Ramos (cell line): Measurements from ENCODE around the gene MAP3K19.
"Not testable (repeated sequence)": the region's sequence is repeated elsewhere in the genome, so short reads cannot be mapped to it uniquely, and the experiment has no call there.

Source experiments
- in situ Hi-C: fragments of 300-500 bp; cut with MboI; formaldehyde crosslinking; loops from one replicate; pipeline ENCODE4 v1.14.3; 2022; ENCODE audit warnings: low sequenced_read_pairs; ENCODE audit not compliant: unreplicated experiment

MAP3K19 gene, protein sequence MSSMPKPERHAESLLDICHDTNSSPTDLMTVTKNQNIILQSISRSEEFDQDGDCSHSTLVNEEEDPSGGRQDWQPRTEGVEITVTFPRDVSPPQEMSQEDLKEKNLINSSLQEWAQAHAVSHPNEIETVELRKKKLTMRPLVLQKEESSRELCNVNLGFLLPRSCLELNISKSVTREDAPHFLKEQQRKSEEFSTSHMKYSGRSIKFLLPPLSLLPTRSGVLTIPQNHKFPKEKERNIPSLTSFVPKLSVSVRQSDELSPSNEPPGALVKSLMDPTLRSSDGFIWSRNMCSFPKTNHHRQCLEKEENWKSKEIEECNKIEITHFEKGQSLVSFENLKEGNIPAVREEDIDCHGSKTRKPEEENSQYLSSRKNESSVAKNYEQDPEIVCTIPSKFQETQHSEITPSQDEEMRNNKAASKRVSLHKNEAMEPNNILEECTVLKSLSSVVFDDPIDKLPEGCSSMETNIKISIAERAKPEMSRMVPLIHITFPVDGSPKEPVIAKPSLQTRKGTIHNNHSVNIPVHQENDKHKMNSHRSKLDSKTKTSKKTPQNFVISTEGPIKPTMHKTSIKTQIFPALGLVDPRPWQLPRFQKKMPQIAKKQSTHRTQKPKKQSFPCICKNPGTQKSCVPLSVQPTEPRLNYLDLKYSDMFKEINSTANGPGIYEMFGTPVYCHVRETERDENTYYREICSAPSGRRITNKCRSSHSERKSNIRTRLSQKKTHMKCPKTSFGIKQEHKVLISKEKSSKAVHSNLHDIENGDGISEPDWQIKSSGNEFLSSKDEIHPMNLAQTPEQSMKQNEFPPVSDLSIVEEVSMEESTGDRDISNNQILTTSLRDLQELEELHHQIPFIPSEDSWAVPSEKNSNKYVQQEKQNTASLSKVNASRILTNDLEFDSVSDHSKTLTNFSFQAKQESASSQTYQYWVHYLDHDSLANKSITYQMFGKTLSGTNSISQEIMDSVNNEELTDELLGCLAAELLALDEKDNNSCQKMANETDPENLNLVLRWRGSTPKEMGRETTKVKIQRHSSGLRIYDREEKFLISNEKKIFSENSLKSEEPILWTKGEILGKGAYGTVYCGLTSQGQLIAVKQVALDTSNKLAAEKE (N-terminal part only)

DNA sequence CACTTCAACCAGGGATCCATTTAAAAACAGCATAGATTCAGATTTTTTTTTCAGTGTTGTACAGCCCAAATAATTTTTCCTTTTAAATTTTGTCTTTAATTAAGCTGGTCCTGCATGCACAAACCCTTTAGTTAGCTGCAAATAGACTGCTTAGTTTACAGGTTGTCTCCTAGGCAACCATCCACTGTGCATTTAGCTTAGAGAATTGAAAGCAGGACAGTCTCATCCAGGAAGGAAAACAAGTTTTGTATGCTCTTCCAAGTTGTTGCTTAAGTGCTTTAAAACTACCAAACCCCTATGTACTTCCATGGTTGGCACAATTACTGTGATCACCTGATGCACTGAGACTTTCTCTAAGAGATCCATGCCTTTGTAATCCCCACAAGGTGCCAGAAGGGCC is at the start of gene MAP3K19:
MAP3K19 (minus strand) TSS at position 148 of the 400 bp plus-strand sequence. CDS start 22,800 bp downstream, outside the sequence.
- in situ Hi-C loops, result no loop called here

- in situ Hi-C loops, result no loop called here
These were observed 49.6 kb upstream of the MAP3K19 start for GRCh38 chr2:135096665-135097446.

GRCh38 chr2:135095591-135095990 is 48.3 kb upstream of the MAP3K19 start:
- in situ Hi-C loops, result no loop called here

DNA sequence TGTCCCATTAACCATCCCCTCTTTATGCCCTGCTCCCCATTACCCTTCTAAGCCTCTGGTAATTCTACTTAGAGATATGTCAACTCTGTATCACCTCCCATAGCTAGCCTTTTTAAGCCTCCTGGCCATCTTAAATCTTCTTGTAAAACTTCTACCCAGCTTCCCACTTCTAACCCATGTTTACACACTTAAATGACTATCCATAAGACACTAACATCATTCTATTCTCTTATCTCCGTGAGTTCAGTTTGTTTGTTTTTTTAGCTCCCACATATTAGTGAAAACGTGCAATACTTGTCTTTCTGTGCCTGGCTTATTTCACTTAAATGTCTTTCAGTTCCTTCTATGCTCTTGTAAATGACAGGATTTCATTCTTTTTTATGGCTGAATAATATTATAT is 47.3 kb upstream of the MAP3K19 start:
- in situ Hi-C loops, result no loop called here

DNA sequence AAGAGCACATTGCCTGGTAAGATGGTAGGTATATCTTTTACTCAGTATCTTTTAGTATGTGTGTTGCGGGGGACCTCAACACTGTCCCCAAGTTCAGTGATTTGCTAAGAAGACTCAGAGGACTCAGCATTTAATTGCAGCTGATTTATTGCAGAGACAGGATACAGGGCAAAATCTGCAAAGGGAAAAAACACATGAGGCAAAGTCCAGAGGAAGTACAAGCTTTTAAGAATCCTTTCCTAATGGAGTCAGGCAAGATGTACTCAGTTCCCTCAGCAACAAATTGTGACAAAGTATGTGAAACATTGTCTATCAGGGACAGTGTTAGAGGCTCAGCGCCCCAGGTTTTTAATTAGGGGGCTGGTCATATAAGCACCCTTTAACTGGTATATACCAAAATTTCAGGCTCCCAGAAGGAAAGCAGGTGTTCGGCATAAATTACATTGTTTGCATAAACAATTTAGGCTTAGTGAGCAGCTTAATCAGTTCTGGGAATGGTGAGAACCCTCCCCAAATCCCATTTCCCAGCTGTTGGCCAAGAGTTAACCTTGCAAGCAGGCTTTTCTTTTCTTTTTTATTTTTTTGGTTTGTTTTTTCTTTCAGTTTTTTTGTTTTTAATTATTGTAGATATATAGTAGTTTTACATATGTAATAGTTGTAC is 46.6 kb upstream of the MAP3K19 start:
- in situ Hi-C loops, result no loop called here

DNA sequence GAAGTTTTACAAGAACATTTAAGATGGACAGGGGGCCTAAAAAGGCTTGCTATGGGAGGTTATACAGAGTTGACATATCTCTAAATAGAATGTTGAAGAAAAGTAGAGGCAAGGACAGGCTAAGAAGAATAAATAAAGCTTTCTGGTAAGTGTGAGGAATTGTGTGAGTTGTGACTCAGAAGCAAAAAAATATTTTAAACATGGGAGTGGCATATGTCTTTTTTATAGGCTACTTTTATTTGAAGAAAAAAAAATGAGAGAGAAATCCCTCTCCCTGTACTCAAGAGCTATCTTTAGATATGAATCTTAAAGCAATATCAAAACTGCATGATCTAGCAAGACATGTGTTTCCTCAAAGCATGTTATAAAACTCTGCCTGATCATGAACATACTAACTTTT is 45.9 kb upstream of the MAP3K19 start:
- in situ Hi-C loops, result no loop called here

DNA sequence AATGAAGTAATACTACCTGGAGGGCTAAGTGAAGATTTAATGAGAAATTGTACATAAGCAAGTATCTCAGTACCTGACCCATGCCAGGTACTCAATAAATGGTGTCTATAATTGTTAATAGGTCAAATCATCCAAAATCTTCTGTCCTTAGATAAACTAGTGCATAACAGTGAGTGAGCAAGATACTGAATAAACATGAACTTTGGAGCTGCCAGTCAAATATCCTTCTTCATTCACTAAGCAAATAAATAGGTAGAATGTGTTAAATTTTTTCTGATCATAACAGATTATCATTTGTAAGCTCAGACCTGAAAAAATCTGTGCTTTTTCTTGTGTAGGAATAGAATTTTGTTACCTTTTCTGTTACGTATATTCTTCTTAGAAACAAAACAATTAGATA is 44.4 kb upstream of the MAP3K19 start:
- in situ Hi-C loops, result no loop called here

DNA sequence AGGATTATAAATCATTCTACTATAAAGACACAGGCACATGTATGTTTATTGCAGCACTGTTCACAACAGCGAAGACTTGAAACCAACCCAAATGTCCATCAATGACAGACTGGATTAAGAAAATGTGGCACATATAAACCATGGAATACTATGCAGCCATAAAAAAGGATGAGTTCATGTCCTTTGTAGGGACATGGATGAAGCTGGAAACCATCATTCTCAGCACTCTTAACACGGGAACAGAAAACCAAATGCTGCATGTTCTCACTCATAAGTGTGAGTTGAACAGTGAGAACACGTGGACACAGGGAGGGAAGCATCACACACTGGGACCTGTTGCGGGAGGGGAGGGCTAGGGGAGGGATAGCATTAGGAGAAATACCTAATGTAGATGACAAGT is 42.4 kb upstream of the MAP3K19 start:
- in situ Hi-C loops, result not testable (repeated sequence)

DNA sequence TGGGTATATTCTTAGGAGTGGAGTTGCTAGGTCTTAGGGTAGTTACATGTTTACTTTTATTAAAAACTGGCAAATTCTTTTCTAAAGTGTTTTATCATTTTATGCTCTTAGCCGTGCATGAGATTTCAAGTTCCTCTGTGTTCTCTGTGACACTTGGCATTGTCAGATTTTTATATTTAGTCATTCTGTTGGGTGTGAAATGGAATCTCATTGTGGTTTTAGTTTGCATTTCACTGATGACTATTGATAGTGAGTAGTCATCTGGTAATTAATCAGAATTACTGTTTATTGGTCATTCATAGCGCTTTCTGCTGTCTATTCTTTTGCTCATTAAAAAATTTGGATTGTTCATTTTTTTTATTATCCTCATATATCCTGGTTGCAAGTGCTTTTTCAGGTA is 39.0 kb upstream of the MAP3K19 start:
- in situ Hi-C loops, result no loop called here

- in situ Hi-C loops, result no loop called here
These were observed 31.2 kb upstream of the MAP3K19 start for GRCh38 chr2:135078417-135078816.

- in situ Hi-C loops, result no loop called here
These were observed 29.3 kb upstream of the MAP3K19 start for GRCh38 chr2:135076556-135076955.

DNA sequence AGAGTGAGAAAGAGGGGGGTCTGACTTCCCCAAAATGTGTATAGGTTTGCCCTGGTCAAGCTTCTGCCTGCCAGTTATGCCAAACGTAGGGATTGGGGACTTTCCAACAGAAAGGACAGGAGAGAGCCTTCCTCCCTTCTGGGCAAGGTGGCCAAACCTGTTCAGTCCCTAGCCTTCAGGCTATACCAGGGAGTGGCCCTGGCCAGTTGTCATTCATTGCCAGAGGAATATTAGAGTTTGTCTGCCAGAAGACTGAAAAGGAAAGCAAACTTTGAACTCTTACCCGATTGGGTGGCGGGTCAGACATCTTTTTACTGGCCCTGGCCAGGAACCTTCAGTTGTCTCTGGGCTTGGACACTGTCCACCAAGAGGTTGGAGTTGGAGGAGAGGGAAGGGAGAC is 27.0 kb upstream of the MAP3K19 start:
- in situ Hi-C loops, result no loop called here

- in situ Hi-C loops, result no loop called here
These were observed 25.1 kb upstream of the MAP3K19 start for GRCh38 chr2:135072125-135072997.

- in situ Hi-C loops, result no loop called here
These were observed 19.5 kb upstream of the MAP3K19 start for GRCh38 chr2:135066710-135067109.

DNA sequence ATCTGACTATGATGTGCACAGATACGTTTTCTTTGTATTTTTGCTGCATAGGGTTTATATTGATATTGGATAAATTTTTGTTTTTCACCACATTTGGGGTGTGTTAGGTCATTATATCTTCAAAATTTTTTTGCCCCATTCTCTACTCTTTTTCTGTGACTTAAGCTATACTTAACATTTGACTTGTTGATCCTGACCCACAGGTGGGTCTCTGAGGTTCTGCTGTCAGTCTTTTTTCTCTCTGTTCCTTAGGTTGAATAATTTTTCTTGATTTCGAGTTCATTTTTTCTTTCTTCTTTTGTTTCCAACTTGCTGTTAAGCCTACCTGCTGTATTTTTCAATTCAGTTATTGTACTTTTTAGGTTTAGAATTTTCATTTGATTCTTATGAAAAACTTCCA is 16.9 kb upstream of the MAP3K19 start:
- in situ Hi-C loops, result no loop called here

DNA sequence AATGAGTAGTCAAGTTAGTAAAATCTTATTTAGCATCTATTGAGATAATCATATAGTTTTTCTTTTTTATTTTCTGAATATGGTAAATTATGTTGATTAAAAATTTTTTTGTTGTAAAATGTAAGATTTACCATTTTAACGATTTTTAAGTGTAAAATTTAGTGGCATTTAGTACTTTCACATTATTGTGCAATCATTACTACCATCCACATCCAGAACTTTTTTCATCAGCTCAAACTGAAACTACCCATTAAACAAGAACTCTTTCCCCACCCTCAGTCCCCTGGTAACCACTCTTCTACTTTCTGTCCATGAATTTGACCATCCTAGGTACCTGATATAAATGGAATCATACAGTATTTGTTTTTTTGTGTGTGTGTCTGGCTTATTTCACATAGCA is 16.0 kb upstream of the MAP3K19 start:
- in situ Hi-C loops, result no loop called here

DNA sequence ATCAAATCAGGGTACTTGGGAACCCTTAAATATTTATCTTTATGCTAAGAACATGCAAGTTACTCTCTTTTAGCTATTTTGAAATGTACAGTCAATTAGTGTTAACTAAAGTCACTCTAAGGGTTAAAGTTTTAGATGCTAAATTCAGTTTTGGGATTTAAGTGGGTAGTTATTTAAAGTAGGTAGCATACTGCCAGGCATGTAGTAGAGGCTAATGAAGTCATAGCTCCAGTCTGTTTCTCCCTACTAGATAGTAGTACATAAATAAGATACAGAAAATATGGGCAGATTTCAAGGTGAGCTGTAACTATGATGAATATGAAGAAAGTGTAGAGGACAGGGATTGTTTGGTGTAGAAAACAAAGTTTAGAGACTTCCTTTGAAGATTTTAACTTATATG is 12.3 kb upstream of the MAP3K19 start:
- in situ Hi-C loops, result no loop called here

DNA sequence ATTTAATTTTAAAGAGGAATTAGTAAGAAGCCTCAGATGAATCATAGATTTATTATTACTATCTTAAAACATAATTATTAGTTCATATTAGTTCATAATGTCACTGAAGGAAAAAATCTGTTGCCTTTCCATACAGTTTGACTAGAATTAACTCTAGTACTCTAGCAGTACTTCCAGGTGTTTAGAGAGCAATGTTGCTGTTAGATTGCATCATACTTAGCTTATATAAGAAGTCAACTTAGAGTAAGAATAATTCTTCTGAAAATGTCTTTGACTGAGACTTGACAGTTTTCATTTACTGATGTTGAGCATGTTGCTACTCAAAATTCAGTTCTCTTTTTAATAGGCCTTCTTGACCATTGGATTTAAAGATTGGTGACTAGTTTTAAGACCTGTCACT is 9.5 kb upstream of the MAP3K19 start:
- in situ Hi-C loops, result no loop called here
